Heart left ventricle (tissue), 13 donors: Measurements from ENCODE around the gene OR2H2.

Experiments used
- POLR2A ChIP-seq, 2 donors: fragments of 450-650 bp; IDR thresholded peaks; one replicate each; pipeline ENCODE4 v1.6.1; 2017; ENCODE audit warnings: antibody characterized with exemption in 2 of 2, mild to moderate bottlenecking in 2 of 2, moderate library complexity in 2 of 2
- TF ChIP-seq, protein P1 (sequence below), 12 donors: fragments of 200-600 bp; sonication (generic) in 4 of 12; IDR thresholded peaks; one replicate each; pipeline versions ENCODE4 v1.5.0 to v1.8.0; 2018 to 2022; ENCODE audit warnings: antibody characterized with exemption in 12 of 12, mild to moderate bottlenecking in 5 of 12
- donor health status: ischemic (EF 13 %, LVEDD 7.1; RV severe dilation, severe dysfunction).
- donor health status: DM: no; HTN: yes; CAD: no.
- donor health status: DM: no; HTN: no; CAD: no.
- donor health status: ischemic (EF 25% LVEDD 6.9; RV normal size, moderate dysfunction).
- donor health status: ischemic (EF 25% LVEDD 5.7; RV mildly dilated, moderate dysfunction).
- donor health status: ischemic (EF 35%, LVEDD 5.7; RV mildly dilated, moderate dysfunction).
- donor health status: nonischemic (EF 11% LVEDD 7.7; RV severe dilation, severe dysfunction).
- donor health status: DM: yes; HTN: yes; CAD: no.
- donor health status: PGD.
- donor health status: ischemic (EF 29% LVEDD 5.4; RV normal size, mild dysfunction).
- donor health status: nonischemic (EF 23%, LVEDD 6.1; RV moderate dilation, normal function).

- TF ChIP-seq, protein P1, sequence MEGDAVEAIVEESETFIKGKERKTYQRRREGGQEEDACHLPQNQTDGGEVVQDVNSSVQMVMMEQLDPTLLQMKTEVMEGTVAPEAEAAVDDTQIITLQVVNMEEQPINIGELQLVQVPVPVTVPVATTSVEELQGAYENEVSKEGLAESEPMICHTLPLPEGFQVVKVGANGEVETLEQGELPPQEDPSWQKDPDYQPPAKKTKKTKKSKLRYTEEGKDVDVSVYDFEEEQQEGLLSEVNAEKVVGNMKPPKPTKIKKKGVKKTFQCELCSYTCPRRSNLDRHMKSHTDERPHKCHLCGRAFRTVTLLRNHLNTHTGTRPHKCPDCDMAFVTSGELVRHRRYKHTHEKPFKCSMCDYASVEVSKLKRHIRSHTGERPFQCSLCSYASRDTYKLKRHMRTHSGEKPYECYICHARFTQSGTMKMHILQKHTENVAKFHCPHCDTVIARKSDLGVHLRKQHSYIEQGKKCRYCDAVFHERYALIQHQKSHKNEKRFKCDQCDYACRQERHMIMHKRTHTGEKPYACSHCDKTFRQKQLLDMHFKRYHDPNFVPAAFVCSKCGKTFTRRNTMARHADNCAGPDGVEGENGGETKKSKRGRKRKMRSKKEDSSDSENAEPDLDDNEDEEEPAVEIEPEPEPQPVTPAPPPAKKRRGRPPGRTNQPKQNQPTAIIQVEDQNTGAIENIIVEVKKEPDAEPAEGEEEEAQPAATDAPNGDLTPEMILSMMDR (IDR thresholded peaks at IDR 0.05) = no peak
- no peak for TF ChIP-seq POLR2A (IDR thresholded peaks at IDR 0.05)
These were observed 18.1 kb upstream of the OR2H2 start for GRCh38 chr6:29566856-29567255.
